Left lung (tissue), 10 donors: ENCODE results near the gene PDE6D. TPM values are rescaled to one million over a fixed set of nuclear protein-coding genes. Genes with fewer than 3 reads are reported as not detected.

ENCODE experiments used
- ATAC-seq: fragments of 200-7000 bp; cut with Tn5 transposase; one replicate; pipeline ENCODE4 v1.9.1; 2020; ENCODE audit warnings: moderate library complexity
- DNase-seq, 4 donors: peaks; one replicate each; pipeline ENCODE4 v3.0.0-alpha.2; 2013 to 2020
- H3K27ac ChIP-seq, 2 donors: fragments of 200-600 bp; sonication (generic) in 1 of 2; one replicate each; pipeline versions ENCODE4 v1.5.0 to v1.8.0; 2020 to 2021
- H3K27me3 ChIP-seq, 2 donors: fragments of 200-600 bp; sonication (generic) in 1 of 2; one replicate each; pipeline versions ENCODE4 v1.5.0 to v1.8.0; 2020 to 2021
- H3K36me3 ChIP-seq, 2 donors: fragments of 200-600 bp; sonication (generic) in 1 of 2; one replicate each; pipeline versions ENCODE4 v1.5.0 to v1.8.0; 2020 to 2021
- H3K4me1 ChIP-seq, 2 donors: fragments of 200-600 bp; one replicate each; pipeline ENCODE4 v1.8.0; 2021
- H3K4me3 ChIP-seq, 2 donors: fragments of 200-600 bp; sonication (generic) in 1 of 2; one replicate each; pipeline versions ENCODE4 v1.5.0 to v1.8.0; 2020 to 2021; ENCODE audit warnings: mild to moderate bottlenecking in 1 of 2
- H3K9me3 ChIP-seq, 2 donors: fragments of 200-600 bp; sonication (generic) in 1 of 2; one replicate each; pipeline versions ENCODE4 v1.5.0 to v1.8.0; 2020 to 2021
- CTCF ChIP-seq, 2 donors: fragments of 200-600 bp; sonication (generic) in 1 of 2; IDR thresholded peaks; one replicate each; pipeline versions ENCODE4 v1.5.0 to v1.8.0; 2021; ENCODE audit warnings: antibody characterized with exemption in 2 of 2
- intact Hi-C, 2 donors: fragments of 100-400 bp; cut with DNase I; formaldehyde crosslinking; loops; one replicate each; pipeline versions ENCODE4 v1.11.2 to v1.14.2; 2022
- polyA plus RNA-seq, 6 donors: library from polyadenylated mRNA; unstranded; fragments of 120-200 nt; gene quantifications; one replicate each; pipeline ENCODE4 v1.2.1, GENCODE V29; 2013; ENCODE audit not compliant: insufficient read length in 6 of 6
- total RNA-seq, 2 donors: library from RNA; stranded (reverse); fragmentation: NEBNext Ultra II Directional; extraction: Animal tissue kit (Norgen Biotek cat#: 25700); gene quantifications; one replicate each; pipeline ENCODE4 v1.2.1, GENCODE V29; 2021
- donor health status: DM: no; HTN: yes; CAD: no.
- donor health status: DM: no; HTN: no; CAD: no.

Gene PDE6D
- total and polyA plus RNA-seq, 8 donors: 19.7 to 27.9 (median 23.4) TPM

GRCh38 chr2:231717281-231718171 lies 63.6 kb downstream of the PDE6D start:
- ATAC-seq: no peak
- Histone ChIP-seq H3K4me3 (no peak overlapping the region), H3K27ac (peak overlapping the region in 1 of 2 donors; percentile 50), H3K9me3 (no peaks in the 10 kb centered on the region), H3K4me1 (peaks cover 0 to 15% of the 10 kb centered on the region in 2 donors), H3K36me3 (peaks cover 0 to 12% of the 10 kb centered on the region in 2 donors), H3K27me3 (no peaks in the 10 kb centered on the region)
- intact Hi-C loops: no loop called here
- no peak for TF ChIP-seq CTCF (IDR thresholded peaks at IDR 0.05)
- no peak for DNase-seq

GRCh38 chr2:231716666-231717280 lies 64.3 kb downstream of the PDE6D start:
- no peak for TF ChIP-seq CTCF (IDR thresholded peaks at IDR 0.05)
- Histone ChIP-seq H3K27me3 (no peaks in the 10 kb centered on the region), H3K4me3 (no peak overlapping the region), H3K36me3 (peaks cover 0 to 20% of the 10 kb centered on the region in 2 donors), H3K27ac (no peak overlapping the region), H3K9me3 (no peaks in the 10 kb centered on the region), H3K4me1 (peaks cover 6 to 22% of the 10 kb centered on the region in 2 donors)
- intact Hi-C loops: no loop called here
- ATAC-seq (no peak), DNase-seq (no peak)

GRCh38 chr2:231715988-231716616 lies 65.0 kb downstream of the PDE6D start:
- Histone ChIP-seq H3K4me1 (peaks cover 11 to 29% of the 10 kb centered on the region in 2 donors), H3K9me3 (no peaks in the 10 kb centered on the region), H3K27me3 (no peaks in the 10 kb centered on the region), H3K36me3 (peaks cover 0 to 24% of the 10 kb centered on the region in 2 donors), H3K27ac (no peak overlapping the region), H3K4me3 (no peak overlapping the region)
- ATAC-seq (no peak), DNase-seq (no peak)
- intact Hi-C loops: loop anchor here in 1 of 2 donors (2.0 kb wide), 1 partner anchor 103 kb away; no protein-coding TSS in a partner anchor
- TF ChIP-seq CTCF (IDR thresholded peaks at IDR 0.05): no peak

- no peak for DNase-seq
- Histone ChIP-seq H3K27me3 (no peaks in the 10 kb centered on the region), H3K4me1 (peaks cover 11 to 29% of the 10 kb centered on the region in 2 donors), H3K36me3 (peaks cover 0 to 24% of the 10 kb centered on the region in 2 donors), H3K4me3 (no peak overlapping the region), H3K9me3 (no peaks in the 10 kb centered on the region), H3K27ac (no peak overlapping the region)
- ATAC-seq: no peak
- peak in 1 of 2 donors; percentile 3 for TF ChIP-seq CTCF (IDR thresholded peaks at IDR 0.05)
- intact Hi-C loops: loop anchor here in 1 of 2 donors (2.0 kb wide), 1 partner anchor 103 kb away; no protein-coding TSS in a partner anchor
Observed at GRCh38 chr2:231715499-231715837, 65.6 kb downstream of the PDE6D start.
